PC-3 (cell line): ENCODE data around the gene STRN3.

Source experiments
- EZH2 ChIP-seq: fragments of 300-600 bp; sonication (generic); IDR thresholded peaks from one replicate; pipeline ENCODE4 v1.6.1; 2017; ENCODE audit warnings: antibody characterized with exemption, mild to moderate bottlenecking, low read length; ENCODE audit not compliant: unreplicated experiment
- EZH2phosphoT487 ChIP-seq: fragments of 300-600 bp; sonication (generic); IDR thresholded peaks from 2 replicates; pipeline ENCODE4 v1.6.1; 2018; ENCODE audit warnings: mild to moderate bottlenecking, antibody characterized with exemption, low read length, borderline replicate concordance
- TF ChIP-seq, protein P1 (sequence below): fragments of 300-600 bp; sonication (generic); conservative IDR thresholded peaks from 2 replicates; pipeline ENCODE4 v1.5.1; 2017; ENCODE audit warnings: antibody characterized with exemption, low read depth, mild to moderate bottlenecking, low read length

DNA sequence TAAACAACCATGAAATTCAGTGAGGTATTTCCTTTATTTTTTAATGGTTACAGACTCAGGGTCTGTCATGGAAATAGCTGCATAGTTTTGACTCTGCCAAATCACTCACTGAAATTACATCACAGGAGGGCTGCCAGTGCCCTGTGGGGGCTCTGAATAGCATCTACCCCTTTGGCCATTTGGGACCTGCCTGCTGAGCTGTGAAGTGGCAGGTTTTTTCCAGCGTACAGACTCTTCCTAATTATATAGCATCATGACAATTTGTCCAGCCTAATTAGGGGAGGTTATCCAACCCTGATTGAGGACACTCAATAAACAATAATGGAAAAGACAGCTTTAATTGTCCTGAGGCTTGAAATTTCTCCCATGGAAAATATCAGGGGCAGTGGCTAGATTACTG, 153.6 kb downstream of the STRN3 start:
- TF ChIP-seq, protein P1, sequence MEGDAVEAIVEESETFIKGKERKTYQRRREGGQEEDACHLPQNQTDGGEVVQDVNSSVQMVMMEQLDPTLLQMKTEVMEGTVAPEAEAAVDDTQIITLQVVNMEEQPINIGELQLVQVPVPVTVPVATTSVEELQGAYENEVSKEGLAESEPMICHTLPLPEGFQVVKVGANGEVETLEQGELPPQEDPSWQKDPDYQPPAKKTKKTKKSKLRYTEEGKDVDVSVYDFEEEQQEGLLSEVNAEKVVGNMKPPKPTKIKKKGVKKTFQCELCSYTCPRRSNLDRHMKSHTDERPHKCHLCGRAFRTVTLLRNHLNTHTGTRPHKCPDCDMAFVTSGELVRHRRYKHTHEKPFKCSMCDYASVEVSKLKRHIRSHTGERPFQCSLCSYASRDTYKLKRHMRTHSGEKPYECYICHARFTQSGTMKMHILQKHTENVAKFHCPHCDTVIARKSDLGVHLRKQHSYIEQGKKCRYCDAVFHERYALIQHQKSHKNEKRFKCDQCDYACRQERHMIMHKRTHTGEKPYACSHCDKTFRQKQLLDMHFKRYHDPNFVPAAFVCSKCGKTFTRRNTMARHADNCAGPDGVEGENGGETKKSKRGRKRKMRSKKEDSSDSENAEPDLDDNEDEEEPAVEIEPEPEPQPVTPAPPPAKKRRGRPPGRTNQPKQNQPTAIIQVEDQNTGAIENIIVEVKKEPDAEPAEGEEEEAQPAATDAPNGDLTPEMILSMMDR, result no peak
- TF ChIP-seq EZH2 (no peak), EZH2phosphoT487 (no peak)
